Karpas-422 (cell line): ENCODE data around the gene TTL. TPM values are rescaled to one million over a fixed set of nuclear protein-coding genes. Genes with fewer than 3 reads are reported as not detected.

Experiments used
- DNase-seq: peaks from one replicate; pipeline ENCODE4 v3.0.0-alpha.2; 2015
- H2AFZ ChIP-seq: fragments of 200-600 bp; sonication (generic); 2 replicates; pipeline ENCODE4 v1.6.1; 2014; ENCODE audit warnings: antibody characterized with exemption, low read length, mixed read lengths
- H3K27ac ChIP-seq: fragments of 200-600 bp; sonication (generic); 2 replicates; pipeline ENCODE4 v1.5.1; 2014; ENCODE audit warnings: mild to moderate bottlenecking, low read length, moderate library complexity
- H3K27me3 ChIP-seq: fragments of 200-600 bp; sonication (generic); 2 replicates; pipeline ENCODE4 v1.6.1; 2014; ENCODE audit warnings: low read length, mixed read lengths
- H3K36me3 ChIP-seq: fragments of 200-600 bp; sonication (generic); 2 replicates; pipeline ENCODE4 v1.6.1; 2014; ENCODE audit warnings: low read length, mixed read lengths; ENCODE audit not compliant: insufficient read depth
- H3K4me1 ChIP-seq: fragments of 200-600 bp; sonication (generic); 2 replicates; pipeline ENCODE4 v1.6.1; 2014; ENCODE audit warnings: mild to moderate bottlenecking, low read length, mixed read lengths
- H3K4me2 ChIP-seq: fragments of 200-600 bp; sonication (generic); 2 replicates; pipeline ENCODE4 v1.6.1; 2014; ENCODE audit warnings: low read length, low read depth, mild to moderate bottlenecking; ENCODE audit not compliant: poor library complexity, severe bottlenecking
- H3K4me3 ChIP-seq: fragments of 200-600 bp; sonication (generic); 2 replicates; pipeline ENCODE4 v1.5.1; 2014; ENCODE audit warnings: mild to moderate bottlenecking, antibody characterized with exemption, low read length, mixed read lengths
- H3K79me2 ChIP-seq: fragments of 200-600 bp; sonication (generic); 2 replicates; pipeline ENCODE4 v1.6.1; 2014; ENCODE audit warnings: mild to moderate bottlenecking, low read length, mixed read lengths
- H3K9ac ChIP-seq: fragments of 200-600 bp; sonication (generic); 2 replicates; pipeline ENCODE4 v1.6.0; 2014; ENCODE audit warnings: low read length
- H3K9me2 ChIP-seq: fragments of 200-600 bp; sonication (generic), shearing (Covaris generic); replicated peaks from 2 replicates; pipeline ENCODE4 v1.6.0; 2014; ENCODE audit warnings: mild to moderate bottlenecking, low read length, moderate library complexity; ENCODE audit not compliant: insufficient read depth
- H3K9me3 ChIP-seq: fragments of 300-700, 200-600 bp; sonication (generic); 2 replicates; pipeline ENCODE4 v1.6.1; 2014; ENCODE audit warnings: low read length, mixed read lengths
- H4K20me1 ChIP-seq: fragments of 200-600 bp; sonication (generic); 2 replicates; pipeline ENCODE4 v1.6.1; 2014; ENCODE audit warnings: mild to moderate bottlenecking, antibody characterized with exemption, low read length, low read depth; ENCODE audit not compliant: insufficient read depth
- total RNA-seq: library from RNA; depleted of rRNA; stranded (reverse); fragments of >200 nt; shearing (Covaris generic); gene quantifications from 2 replicates; pipeline ENCODE4 v1.2.3, GENCODE V29; 2014; ENCODE audit warnings: low replicate concordance

The TTL gene
- total RNA-seq, 1 experiment from 2014 or later: 30.5 TPM

- peaks cover 19% of the 10 kb centered on the region for H3K4me1 ChIP-seq
- H3K27ac ChIP-seq: peak overlapping the region; percentile 60
- no peaks in the 10 kb centered on the region for H4K20me1 ChIP-seq
- peak overlapping the region; percentile 97 for H3K9ac ChIP-seq
- H3K36me3 ChIP-seq: peaks cover 24% of the 10 kb centered on the region
- H3K4me2 ChIP-seq: peak overlapping the region; percentile 75
- peak overlapping the region; percentile 43; the same call in 1 of the 2 replicates for H2AFZ ChIP-seq
- H3K79me2 ChIP-seq: peaks cover 54% of the 10 kb centered on the region
- H3K9me2 ChIP-seq: no peaks in the 10 kb centered on the region
- DNase-seq: peak; percentile 68
- no peaks in the 10 kb centered on the region for H3K27me3 ChIP-seq
- H3K9me3 ChIP-seq: no peaks in the 10 kb centered on the region
- peak overlapping the region; percentile 99 for H3K4me3 ChIP-seq
Measured at GRCh38 chr2:112482309-112483041, 519 bp downstream of the TTL start.

DNA sequence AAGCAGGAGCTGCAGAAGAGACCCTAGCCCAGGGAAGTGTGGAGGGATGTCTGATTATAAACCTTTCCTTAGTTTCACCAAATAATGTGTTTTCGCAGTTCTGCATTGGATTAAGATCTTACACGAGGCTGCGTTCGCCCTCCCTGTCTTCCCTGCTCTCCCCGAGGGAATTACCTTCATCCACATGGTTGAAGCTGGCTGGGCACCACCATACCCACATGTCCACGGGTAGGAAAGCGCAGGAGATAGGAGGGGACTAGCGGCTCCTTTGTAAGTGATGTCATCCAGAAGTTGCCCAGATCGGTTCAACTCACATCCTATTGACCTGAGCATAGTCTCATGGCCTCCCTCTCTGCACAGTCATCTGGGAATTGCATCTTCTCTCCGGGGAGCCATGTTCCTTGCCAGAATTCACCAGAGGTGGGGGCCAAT lies 1.1 kb downstream of the TTL start:
- peak overlapping the region; percentile 99 for H3K4me3 ChIP-seq
- H3K4me2 ChIP-seq: peak overlapping the region; percentile 75
- no peaks in the 10 kb centered on the region for H3K9me3 ChIP-seq
- H4K20me1 ChIP-seq: no peaks in the 10 kb centered on the region
- peak; percentile 76 for DNase-seq
- H3K9me2 ChIP-seq: no peaks in the 10 kb centered on the region
- peaks cover 27% of the 10 kb centered on the region for H3K36me3 ChIP-seq
- H3K79me2 ChIP-seq: peaks cover 59% of the 10 kb centered on the region
- peak overlapping the region; percentile 60; the same call in 1 of the 2 replicates for H3K27ac ChIP-seq
- 0 out of 2 replicates have a peak overlapping the region, but pooled peaks have one; percentile 43 for H2AFZ ChIP-seq
- H3K9ac ChIP-seq: peak overlapping the region; percentile 97
- H3K4me1 ChIP-seq: peaks cover 19% of the 10 kb centered on the region
- H3K27me3 ChIP-seq: no peaks in the 10 kb centered on the region

DNA sequence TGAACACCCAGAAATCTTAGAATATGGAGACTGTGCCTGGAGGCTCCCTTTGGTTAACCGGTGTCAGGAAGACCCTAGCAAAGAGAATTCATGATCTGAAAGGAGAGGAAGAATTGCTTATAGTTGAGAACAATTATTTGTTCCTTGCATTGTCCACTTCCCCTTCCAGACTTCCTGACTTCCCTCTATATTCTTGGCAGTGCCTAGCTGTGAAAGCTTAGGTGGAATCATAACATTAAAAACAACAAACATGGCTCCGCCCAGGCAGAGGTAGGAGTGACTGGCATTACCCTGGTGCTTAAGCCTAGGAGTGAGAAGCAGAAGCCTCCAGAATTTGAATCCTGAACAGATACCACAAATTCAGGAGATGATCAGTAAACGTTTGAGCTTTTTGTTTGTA lies 1.9 kb downstream of the TTL start:
- Histone ChIP-seq H3K36me3 (peaks cover 27% of the 10 kb centered on the region), H2AFZ (no peak overlapping the region), H3K27ac (no peak overlapping the region; the same call in 1 of the 2 replicates), H3K4me1 (peaks cover 19% of the 10 kb centered on the region), H4K20me1 (no peaks in the 10 kb centered on the region), H3K27me3 (no peaks in the 10 kb centered on the region), H3K9me3 (no peaks in the 10 kb centered on the region), H3K9ac (peak overlapping the region; percentile 97), H3K4me2 (peak overlapping the region; percentile 75), H3K4me3 (peak overlapping the region; percentile 99), H3K79me2 (peaks cover 63% of the 10 kb centered on the region), H3K9me2 (no peaks in the 10 kb centered on the region)
- DNase-seq: no peak

- H3K27me3 ChIP-seq: no peaks in the 10 kb centered on the region
- no peak overlapping the region for H3K27ac ChIP-seq
- no peaks in the 10 kb centered on the region for H4K20me1 ChIP-seq
- no peak overlapping the region for H3K9ac ChIP-seq
- DNase-seq: no peak
- peaks cover 37% of the 10 kb centered on the region for H3K36me3 ChIP-seq
- H3K4me2 ChIP-seq: no peak overlapping the region
- H3K4me1 ChIP-seq: peaks cover 12% of the 10 kb centered on the region
- H3K9me2 ChIP-seq: no peaks in the 10 kb centered on the region
- peaks cover 79% of the 10 kb centered on the region for H3K79me2 ChIP-seq
- H3K9me3 ChIP-seq: no peaks in the 10 kb centered on the region
- no peak overlapping the region for H3K4me3 ChIP-seq
- no peak overlapping the region for H2AFZ ChIP-seq
Measured at GRCh38 chr2:112485849-112486248, 3.9 kb downstream of the TTL start.

GRCh38 chr2:112486895-112487294 lies 4.9 kb downstream of the TTL start:
- no peak for DNase-seq
- no peaks in the 10 kb centered on the region for H3K9me2 ChIP-seq
- H4K20me1 ChIP-seq: no peaks in the 10 kb centered on the region
- no peaks in the 10 kb centered on the region for H3K9me3 ChIP-seq
- H3K36me3 ChIP-seq: peaks cover 37% of the 10 kb centered on the region
- no peak overlapping the region for H3K27ac ChIP-seq
- no peak overlapping the region for H3K4me3 ChIP-seq
- H2AFZ ChIP-seq: no peak overlapping the region
- H3K4me2 ChIP-seq: no peak overlapping the region
- no peak overlapping the region for H3K9ac ChIP-seq
- no peaks in the 10 kb centered on the region for H3K27me3 ChIP-seq
- peaks cover 11% of the 10 kb centered on the region for H3K4me1 ChIP-seq
- peaks cover 89% of the 10 kb centered on the region for H3K79me2 ChIP-seq

GRCh38 chr2:112487444-112487961 lies 5.5 kb downstream of the TTL start:
- peaks cover 11% of the 10 kb centered on the region for H3K4me1 ChIP-seq
- peaks cover 37% of the 10 kb centered on the region for H3K36me3 ChIP-seq
- no peaks in the 10 kb centered on the region for H3K9me2 ChIP-seq
- no peak overlapping the region for H3K4me2 ChIP-seq
- no peak overlapping the region for H2AFZ ChIP-seq
- peaks cover 89% of the 10 kb centered on the region for H3K79me2 ChIP-seq
- no peaks in the 10 kb centered on the region for H4K20me1 ChIP-seq
- H3K4me3 ChIP-seq: no peak overlapping the region
- H3K27ac ChIP-seq: no peak overlapping the region
- H3K9ac ChIP-seq: no peak overlapping the region
- H3K9me3 ChIP-seq: no peaks in the 10 kb centered on the region
- H3K27me3 ChIP-seq: no peaks in the 10 kb centered on the region
- DNase-seq: no peak

DNA sequence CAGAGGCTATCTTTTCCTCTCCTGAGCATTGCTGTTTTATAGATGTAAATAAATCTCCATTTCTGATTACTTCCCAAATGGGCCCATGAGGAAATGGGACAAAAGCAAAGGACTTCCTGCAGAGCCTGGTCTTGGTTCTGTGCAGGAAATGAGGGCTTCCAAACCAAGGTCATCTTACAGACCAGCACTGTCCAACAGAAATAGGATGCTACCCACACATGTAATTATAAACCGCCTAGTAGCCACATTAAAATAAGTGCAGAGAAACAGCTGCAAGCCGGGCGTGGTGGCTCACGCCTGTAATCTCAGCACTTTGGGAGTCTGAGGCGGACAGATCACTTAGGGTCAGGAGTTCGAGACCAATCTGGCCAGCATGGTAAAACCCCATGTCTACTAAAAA lies 6.2 kb downstream of the TTL start:
- Histone ChIP-seq H3K9me2 (no peaks in the 10 kb centered on the region), H3K9me3 (no peaks in the 10 kb centered on the region), H4K20me1 (no peaks in the 10 kb centered on the region), H3K79me2 (peaks cover 85% of the 10 kb centered on the region), H3K27ac (no peak overlapping the region), H3K4me3 (no peak overlapping the region), H2AFZ (no peak overlapping the region), H3K4me2 (no peak overlapping the region), H3K9ac (no peak overlapping the region), H3K4me1 (peaks cover 9% of the 10 kb centered on the region), H3K27me3 (no peaks in the 10 kb centered on the region), H3K36me3 (peaks cover 37% of the 10 kb centered on the region)
- no peak for DNase-seq

GRCh38 chr2:112491946-112492345 lies 10.0 kb downstream of the TTL start:
- no peak for DNase-seq
- H3K27me3 ChIP-seq: no peaks in the 10 kb centered on the region
- no peaks in the 10 kb centered on the region for H3K9me3 ChIP-seq
- no peak overlapping the region for H3K9ac ChIP-seq
- H3K9me2 ChIP-seq: no peaks in the 10 kb centered on the region
- H4K20me1 ChIP-seq: no peaks in the 10 kb centered on the region
- H3K4me3 ChIP-seq: no peak overlapping the region
- no peak overlapping the region for H3K4me2 ChIP-seq
- no peak overlapping the region for H2AFZ ChIP-seq
- peaks cover 31% of the 10 kb centered on the region; the same call in 1 of the 2 replicates for H3K36me3 ChIP-seq
- H3K79me2 ChIP-seq: peaks cover 63% of the 10 kb centered on the region
- no peak overlapping the region for H3K27ac ChIP-seq
- no peaks in the 10 kb centered on the region for H3K4me1 ChIP-seq
